PC-9 (cell line): Measurements from ENCODE around the gene CLTCL1. TPM values are rescaled to one million over a fixed set of nuclear protein-coding genes. Genes with fewer than 3 reads are reported as not detected.

Experiments used
- BruUV-seq: library from RNA; stranded (reverse); fragments of 400-500 nt; replicated peaks from 2 replicates; lab custom pipeline; 2021; lab: Mats Ljungman, UMichigan
- CTCF ChIA-PET: fragments of 300-600 bp; sonication (Branson Sonifier 250); formaldehyde crosslinking; loops from one replicate; lab custom pipeline; 2022; ENCODE audit warnings: antibody characterized with exemption; lab: Charles Lee
- POLR2A ChIA-PET: fragments of 300-600 bp; sonication (Branson Sonifier 250); formaldehyde crosslinking; loops from one replicate; lab custom pipeline; 2022; ENCODE audit warnings: antibody characterized with exemption; ENCODE audit not compliant: unreplicated experiment; lab: Charles Lee
- DNase-seq, 2 experiments: peaks; one replicate each; pipeline versions ENCODE4 v3.0.0 to v3.0.0-alpha.2; 2015 to 2022; ENCODE audit warnings: mixed read lengths in 1 of 2
- H2AFZ ChIP-seq: fragments of 200-600 bp; sonication (generic); 2 replicates; pipeline ENCODE4 v1.8.1; 2017; ENCODE audit warnings: antibody characterized with exemption
- H3F3A ChIP-seq: fragments of 200-600 bp; sonication (generic); 2 replicates; pipeline ENCODE4 v1.8.1; 2017; ENCODE audit warnings: antibody characterized with exemption, mild to moderate bottlenecking, low read depth; ENCODE audit not compliant: insufficient read depth
- H3K27ac ChIP-seq: fragments of 200-600 bp; sonication (generic); 2 replicates; pipeline ENCODE4 v1.6.1; 2016; ENCODE audit warnings: mixed run types
- H3K27me3 ChIP-seq: fragments of 200-600 bp; sonication (generic); 2 replicates; pipeline ENCODE4 v1.6.1; 2016; ENCODE audit warnings: low read depth, mixed run types; ENCODE audit not compliant: insufficient read depth
- H3K36me3 ChIP-seq: fragments of 200-600 bp; sonication (generic); 2 replicates; pipeline ENCODE4 v1.6.1; 2016; ENCODE audit warnings: low read depth, mixed run types
- H3K4me1 ChIP-seq: fragments of 200-600 bp; sonication (generic); replicated peaks from 2 replicates; pipeline ENCODE4 v1.6.1; 2016; ENCODE audit warnings: mixed run types; ENCODE audit not compliant: insufficient read depth
- H3K4me2 ChIP-seq: fragments of 200-600 bp; sonication (generic); 2 replicates; pipeline ENCODE4 v1.6.1; 2017; ENCODE audit warnings: mixed run types
- H3K4me3 ChIP-seq: fragments of 200-600 bp; sonication (generic); 2 replicates; pipeline ENCODE4 v1.6.1; 2016; ENCODE audit warnings: mixed run types
- H3K79me2 ChIP-seq: fragments of 200-600 bp; sonication (generic); 2 replicates; pipeline ENCODE4 v1.6.1; 2017; ENCODE audit warnings: low read depth, mixed run types
- H3K9me2 ChIP-seq: fragments of 200-600 bp; sonication (generic); 2 replicates; pipeline ENCODE4 v1.8.1; 2017; ENCODE audit warnings: mild to moderate bottlenecking; ENCODE audit not compliant: insufficient read depth
- H3K9me3 ChIP-seq: fragments of 200-600 bp; sonication (generic); 2 replicates; pipeline ENCODE4 v1.8.1; 2016; ENCODE audit warnings: low read depth; ENCODE audit not compliant: insufficient read depth
- H4K20me1 ChIP-seq: fragments of 200-600 bp; sonication (generic); 2 replicates; pipeline ENCODE4 v1.8.1; 2017; ENCODE audit not compliant: insufficient read depth
- CTCF ChIP-seq: fragments of 200-600 bp; sonication (generic); conservative IDR thresholded peaks from 2 replicates; pipeline ENCODE4 v1.6.1; 2017; ENCODE audit warnings: mixed run types, antibody characterized with exemption, mild to moderate bottlenecking, moderate library complexity
- EZH2 ChIP-seq: fragments of 200-600 bp; sonication (generic); IDR thresholded peaks from 2 replicates; pipeline ENCODE4 v1.8.0; 2017; ENCODE audit warnings: antibody characterized with exemption, low read depth
- intact Hi-C: fragments of 100-400 bp; cut with micrococcal nuclease; formaldehyde crosslinking; loops from one replicate; pipeline ENCODE4 v1.10.0; 2022; ENCODE audit not compliant: unreplicated experiment
- total RNA-seq: library from RNA; stranded (reverse); gene quantifications from 2 replicates; pipeline ENCODE4 v1.2.3, GENCODE V29; 2021

Gene CLTCL1
- total RNA-seq, 1 experiment from 2014 or later = 7.2 TPM

DNA sequence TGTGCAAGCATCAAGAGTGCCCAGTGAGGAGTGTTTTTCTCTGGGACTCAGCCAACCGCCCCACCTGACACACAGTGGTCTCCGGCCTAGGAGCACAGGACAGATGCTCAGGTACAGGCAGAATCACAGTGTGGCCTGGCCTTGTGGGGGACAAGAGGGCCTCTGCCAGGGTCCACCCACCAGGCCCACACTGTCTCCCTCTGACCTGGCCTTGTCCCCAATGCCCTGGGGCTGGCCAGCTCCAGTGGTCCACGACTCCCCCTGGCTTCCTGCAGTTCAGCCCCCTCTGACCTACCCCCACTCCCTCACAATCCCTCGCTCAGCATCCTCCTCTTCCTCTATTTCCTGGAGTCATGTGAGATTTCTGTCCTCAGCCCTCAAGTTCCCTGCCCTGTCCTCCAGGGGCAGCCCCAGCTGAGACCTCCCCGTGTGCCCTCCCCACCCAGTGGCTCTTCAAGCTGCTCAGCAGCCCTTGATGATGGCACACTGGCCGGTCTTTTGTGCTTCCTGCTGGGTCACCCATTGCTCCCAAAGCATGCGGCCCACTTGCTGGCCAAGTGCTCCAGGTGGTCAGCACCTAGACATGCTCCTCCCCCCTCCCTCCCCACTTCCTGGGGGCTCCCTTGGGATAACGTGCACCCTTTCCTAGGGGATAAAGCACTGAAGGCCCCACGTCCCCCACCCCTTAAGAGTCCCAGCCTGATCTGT lies 158.7 kb downstream of the CLTCL1 start:
- no TSS peak for BruUV-seq
- Histone ChIP-seq H3K4me1 (no peaks in the 10 kb centered on the region), H2AFZ (no peak overlapping the region), H4K20me1 (no peaks in the 10 kb centered on the region), H3K4me2 (no peak overlapping the region), H3F3A (no peaks in the 10 kb centered on the region; the same call in 1 of the 2 replicates), H3K9me3 (no peaks in the 10 kb centered on the region), H3K27ac (no peak overlapping the region), H3K27me3 (no peaks in the 10 kb centered on the region), H3K36me3 (no peaks in the 10 kb centered on the region), H3K9me2 (no peaks in the 10 kb centered on the region), H3K4me3 (no peak overlapping the region), H3K79me2 (no peaks in the 10 kb centered on the region)
- intact Hi-C loops = no loop called here
- POLR2A ChIA-PET = interaction anchor here (0.6 kb wide), 1 partner anchor 23 kb away, joined by 3 read pairs; no protein-coding TSS in a partner anchor
- no peak for DNase-seq
- CTCF ChIA-PET = no interaction called here
- TF ChIP-seq CTCF (no peak), EZH2 (no peak)

DNA sequence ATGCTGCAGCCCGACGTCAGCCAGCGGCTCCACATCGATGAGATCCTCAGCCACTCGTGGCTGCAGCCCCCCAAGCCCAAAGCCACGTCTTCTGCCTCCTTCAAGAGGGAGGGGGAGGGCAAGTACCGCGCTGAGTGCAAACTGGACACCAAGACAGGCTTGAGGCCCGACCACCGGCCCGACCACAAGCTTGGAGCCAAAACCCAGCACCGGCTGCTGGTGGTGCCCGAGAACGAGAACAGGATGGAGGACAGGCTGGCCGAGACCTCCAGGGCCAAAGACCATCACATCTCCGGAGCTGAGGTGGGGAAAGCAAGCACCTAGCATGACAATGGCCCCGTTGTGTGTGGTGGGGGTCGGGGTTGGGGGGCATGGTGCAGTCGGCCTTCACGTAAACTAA lies 159.4 kb downstream of the CLTCL1 start:
- no peaks in the 10 kb centered on the region; the same call in 1 of the 2 replicates for H3F3A ChIP-seq
- DNase-seq = no peak
- CTCF ChIA-PET = no interaction called here
- H3K27me3 ChIP-seq = no peaks in the 10 kb centered on the region
- no peak overlapping the region for H3K4me2 ChIP-seq
- TF ChIP-seq CTCF = no peak
- TF ChIP-seq EZH2 = no peak
- no TSS peak for BruUV-seq
- no peaks in the 10 kb centered on the region for H4K20me1 ChIP-seq
- no peak overlapping the region for H3K4me3 ChIP-seq
- H3K4me1 ChIP-seq = no peaks in the 10 kb centered on the region
- intact Hi-C loops = no loop called here
- no peaks in the 10 kb centered on the region for H3K79me2 ChIP-seq
- H3K36me3 ChIP-seq = no peaks in the 10 kb centered on the region
- H3K9me3 ChIP-seq = no peaks in the 10 kb centered on the region
- H3K9me2 ChIP-seq = no peaks in the 10 kb centered on the region
- H2AFZ ChIP-seq = no peak overlapping the region
- POLR2A ChIA-PET = no interaction called here
- H3K27ac ChIP-seq = no peak overlapping the region

- CTCF ChIA-PET = no interaction called here
- intact Hi-C loops = no loop called here
These were observed 159.9 kb downstream of the CLTCL1 start for GRCh38 chr22:19131685-19132015.

More at GRCh38 chr22:19131685-19132015, 159.9 kb downstream of the CLTCL1 start:
- Histone ChIP-seq H3K9me2 (no peaks in the 10 kb centered on the region), H3F3A (no peaks in the 10 kb centered on the region; the same call in 1 of the 2 replicates), H3K4me2 (no peak overlapping the region), H3K4me1 (no peaks in the 10 kb centered on the region), H2AFZ (no peak overlapping the region), H3K9me3 (no peaks in the 10 kb centered on the region), H3K36me3 (no peaks in the 10 kb centered on the region), H3K27me3 (no peaks in the 10 kb centered on the region), H3K79me2 (no peaks in the 10 kb centered on the region), H3K4me3 (no peak overlapping the region), H3K27ac (no peak overlapping the region), H4K20me1 (no peaks in the 10 kb centered on the region)
- DNase-seq = no peak
- no TSS peak for BruUV-seq
- POLR2A ChIA-PET = no interaction called here
- no peak for TF ChIP-seq EZH2
- TF ChIP-seq CTCF = no peak
